HepG2 (cell line): ENCODE results near the gene GRIFIN. TPM values are rescaled to one million over a fixed set of nuclear protein-coding genes. Genes with fewer than 3 reads are reported as not detected.

Source experiments
- ATAC-seq: fragments of 200-7000 bp; cut with Tn5 transposase; 3 replicates; pipeline ENCODE4 v1.9.1; 2020; ENCODE audit warnings: mild to moderate bottlenecking, moderate library complexity
- BruUV-seq: library from RNA; stranded (reverse); fragments of 400-500 nt; replicated peaks from 2 replicates; lab custom pipeline; 2021; lab: Mats Ljungman, UMichigan
- CTCF ChIA-PET: fragments of 300-600 bp; formaldehyde crosslinking; extraction: SDS; loops from one replicate; lab custom pipeline; 2021; ENCODE audit warnings: low total read pairs, inconsistent platforms, low intra/inter-chr PET ratio; lab: Yijun Ruan, JAX
- POLR2A ChIA-PET: fragments of 350-600 bp; sonication (Branson Sonifier 250); formaldehyde crosslinking; loops from one replicate; lab custom pipeline; 2020; ENCODE audit warnings: antibody characterized with exemption, inconsistent platforms; lab: Yijun Ruan, JAX
- DNase-seq: peaks from one replicate; pipeline ENCODE4 v3.0.0-alpha.2; 2015; ENCODE audit warnings: low spot score
- FAIRE-seq: peaks from 3 replicates; lab custom pipeline; 2011; peaks lifted over from hg19 to GRCh38; lab: Jason Lieb, UNC
- H2AFZ ChIP-seq: one replicate; pipeline ENCODE4 v1.6.1; 2011; ENCODE audit warnings: low read length, inconsistent platforms
- H3K27ac ChIP-seq: fragments of 300-600 bp; 3 replicates; pipeline ENCODE4 v1.8.0; 2011; ENCODE audit warnings: mixed run types, mild to moderate bottlenecking, mixed read lengths, low read length, inconsistent platforms; ENCODE audit not compliant: insufficient read depth; ENCODE audit errors: extremely low read length
- H3K27me3 ChIP-seq, 2 experiments: fragments of 200-600 bp in 1 of 2; 2 replicates in 1 of 2; 3 replicates in 1 of 2; pipeline versions ENCODE4 v1.6.0 to v1.8.0; 2011; ENCODE audit warnings: low read length in 2 of 2, mild to moderate bottlenecking in 2 of 2, moderate library complexity in 2 of 2, inconsistent platforms in 1 of 2; ENCODE audit not compliant: insufficient read depth in 2 of 2, control insufficient read depth in 1 of 2
- H3K36me3 ChIP-seq, 2 experiments: fragments of 200-600 bp in 1 of 2; replicated peaks in 1 of 2; 2 replicates in 1 of 2; 3 replicates in 1 of 2; pipeline versions ENCODE4 v1.5.1 to v1.8.0; 2011; ENCODE audit warnings: low read length in 2 of 2, inconsistent platforms in 1 of 2; ENCODE audit not compliant: insufficient read depth in 2 of 2, control insufficient read depth in 1 of 2
- H3K4me1 ChIP-seq: 2 replicates; pipeline ENCODE4 v1.5.1; 2012; ENCODE audit warnings: low read length, inconsistent platforms; ENCODE audit not compliant: insufficient read depth
- H3K4me2 ChIP-seq: 2 replicates; pipeline ENCODE4 v1.6.0; 2011; ENCODE audit warnings: low read depth, low read length, inconsistent platforms
- H3K4me3 ChIP-seq, 3 experiments: fragments of 200-600 bp in 1 of 3; sonication (generic), shearing (Covaris generic) in 1 of 3; replicated peaks in 1 of 3; 2 replicates each; pipeline ENCODE4 v1.5.1; 2011 to 2016; ENCODE audit warnings: low read length in 3 of 3, inconsistent platforms in 2 of 3, low read depth in 2 of 3, mild to moderate bottlenecking in 2 of 3, control low read depth in 1 of 3, mixed read lengths in 1 of 3; ENCODE audit not compliant: insufficient read depth in 1 of 3
- H3K79me2 ChIP-seq: one replicate; pipeline ENCODE4 v1.6.1; 2011; ENCODE audit warnings: low read length, inconsistent platforms; ENCODE audit not compliant: insufficient read depth
- H3K9ac ChIP-seq: 2 replicates; pipeline ENCODE4 v1.6.0; 2011; ENCODE audit warnings: mild to moderate bottlenecking, low read depth, low read length, inconsistent platforms; ENCODE audit not compliant: insufficient read depth
- H3K9me3 ChIP-seq: 2 replicates; pipeline ENCODE4 v1.5.1; 2012; ENCODE audit warnings: mild to moderate bottlenecking, low read length
- H4K20me1 ChIP-seq: 2 replicates; pipeline ENCODE4 v1.6.0; 2011; ENCODE audit warnings: inconsistent platforms, mild to moderate bottlenecking, low read length, moderate library complexity; ENCODE audit not compliant: insufficient read depth
- ATRX ChIP-seq: sonication (generic); formaldehyde crosslinking; IDR thresholded peaks from 2 replicates; pipeline ENCODE4 v1.4.0; 2020; ENCODE audit warnings: missing genetic modification reagents, borderline replicate concordance
- EED ChIP-seq: sonication (generic); formaldehyde crosslinking; IDR thresholded peaks from 2 replicates; pipeline ENCODE4 v1.5.0; 2020; ENCODE audit warnings: mild to moderate bottlenecking, missing genetic modification reagents
- ELF3 ChIP-seq: IDR thresholded peaks from 2 replicates; pipeline ENCODE4 v1.6.1; 2016; ENCODE audit warnings: missing genetic modification reagents, missing compliant biosample characterization
- ETV5 ChIP-seq: IDR thresholded peaks from 2 replicates; pipeline ENCODE4 v1.6.1; 2018; ENCODE audit warnings: missing biosample characterization, missing genetic modification reagents, inconsistent platforms, borderline replicate concordance
- HOXA7 ChIP-seq: sonication (generic); formaldehyde crosslinking; IDR thresholded peaks from 2 replicates; pipeline ENCODE4 v1.8.1; 2022; ENCODE audit warnings: mild to moderate bottlenecking, missing genetic modification reagents, moderate library complexity
- MAF1 ChIP-seq: sonication (generic); formaldehyde crosslinking; IDR thresholded peaks from 2 replicates; pipeline ENCODE4 v1.5.0; 2020; ENCODE audit warnings: missing genetic modification reagents, borderline replicate concordance
- SALL1 ChIP-seq: sonication (generic); formaldehyde crosslinking; IDR thresholded peaks from 2 replicates; pipeline ENCODE4 v1.8.0; 2022; ENCODE audit warnings: mild to moderate bottlenecking, missing genetic modification reagents
- SAP130 ChIP-seq: IDR thresholded peaks from 2 replicates; pipeline ENCODE4 v1.6.1; 2016; ENCODE audit warnings: low read depth
- UBTF ChIP-seq: sonication (generic); formaldehyde crosslinking; IDR thresholded peaks from 2 replicates; pipeline ENCODE4 v1.4.0; 2020; ENCODE audit warnings: mild to moderate bottlenecking, missing genetic modification reagents
- ZNF768 ChIP-seq: sonication (generic); formaldehyde crosslinking; IDR thresholded peaks from 2 replicates; pipeline ENCODE4 v1.4.0; 2020; ENCODE audit warnings: missing genetic modification reagents
- ZNF776 ChIP-seq: sonication (generic); formaldehyde crosslinking; IDR thresholded peaks from 2 replicates; pipeline ENCODE4 v1.4.0; 2020; ENCODE audit warnings: mild to moderate bottlenecking, missing genetic modification reagents
- WGBS: methylation state at CpG from one replicate; pipeline ENCODE4 v1.1.6; 2017; ENCODE audit warnings: low lambda C conversion rate; 5-methylcytosine and 5-hydroxymethylcytosine counted together
- in situ Hi-C: cut with HindIII; loops from 2 replicates; pipeline ENCODE4 v1.10.0; 2017; ENCODE audit warnings: low pct_unique_long_range_greater_than_20kb; ENCODE audit not compliant: extremely low pct_ligation_motif_present
- intact Hi-C: fragments of 100-400 bp; cut with micrococcal nuclease; formaldehyde crosslinking; loops from one replicate; pipeline ENCODE4 v1.10.0; 2022; ENCODE audit not compliant: unreplicated experiment
- polyA plus RNA-seq, 8 experiments: library from polyadenylated mRNA; depleted of rRNA in 3 of 8; stranded (reverse) in 7 of 8; unstranded in 1 of 8; fragments of >200 nt; fragmentation: Illumina TruSeq in 4 of 8; extraction: Trizol in 4 of 8; gene quantifications; 2 replicates each; pipeline versions ENCODE4 v1.2.1 to v1.2.3, GENCODE V29; 2011 to 2016; ENCODE audit warnings: low read depth in 4 of 8, missing spikeins in 1 of 8, mixed read lengths in 1 of 8; ENCODE audit not compliant: insufficient read depth in 1 of 8
- total RNA-seq, 5 experiments: library from RNA; depleted of rRNA; stranded (reverse); fragments of >200 nt; fragmentation: Illumina TruSeq; extraction: Trizol; gene quantifications; 2 replicates each; pipeline ENCODE4 v1.2.3, GENCODE V29; 2016; ENCODE audit warnings: low read depth in 1 of 5
- TF ChIP-seq, protein P1 (sequence below): sonication (generic); IDR thresholded peaks from 2 replicates; pipeline ENCODE4 v1.6.1; 2016; ENCODE audit warnings: low read depth, borderline replicate concordance
- TF ChIP-seq, protein P2 (sequence below): sonication (generic); formaldehyde crosslinking; IDR thresholded peaks from 2 replicates; pipeline ENCODE4 v1.5.0; 2020; ENCODE audit warnings: mild to moderate bottlenecking, missing genetic modification reagents, moderate library complexity

GRIFIN gene
- total and polyA plus RNA-seq, 2 of the 13 experiments (the other 11 are each of a cell fraction or from before 2014, with no cell fraction given) = not detected

- in situ Hi-C loops = no loop called here
- H4K20me1 ChIP-seq = no peaks in the 10 kb centered on the region
- peaks cover 51% of the 10 kb centered on the region for H3K4me1 ChIP-seq
- no peak overlapping the region for H3K4me2 ChIP-seq
- H3K27me3 ChIP-seq = peaks cover 12 to 43% of the 10 kb centered on the region in 2 experiments; a peak in 4 of 5 replicates
- FAIRE-seq = no peak
- CTCF ChIA-PET = no interaction called here
- H3K36me3 ChIP-seq = no peaks in the 10 kb centered on the region
- no peak for DNase-seq
- no peak for TF ChIP-seq ELF3 (CRISPR knock-in tag)
- TF ChIP-seq HOXA7 (CRISPR knock-in tag) = no peak
- TF ChIP-seq ATRX (CRISPR knock-in tag) = no peak
- no TSS peak for BruUV-seq
- intact Hi-C loops = loop anchor here (10.0 kb wide), 1 partner anchor 92 kb away; no protein-coding TSS in a partner anchor
- H3K9ac ChIP-seq = no peak overlapping the region
- no peaks in the 10 kb centered on the region for H3K9me3 ChIP-seq
- no peak overlapping the region for H3K27ac ChIP-seq
- no peaks in the 10 kb centered on the region for H3K79me2 ChIP-seq
- WGBS = 48% methylated on average over 6 of the region's 6 CpGs
- H3K4me3 ChIP-seq = no peak overlapping the region
- no peak for ATAC-seq
- POLR2A ChIA-PET = no interaction called here
- no peak overlapping the region for H2AFZ ChIP-seq
Measured at GRCh38 chr7:2472739-2473138, 3.5 kb downstream of the GRIFIN start.

- Histone ChIP-seq H3K4me2 (peak overlapping the region; percentile 47; the same call in 1 of the 2 replicates), H3K4me1 (peaks cover 45% of the 10 kb centered on the region), H3K9me3 (no peaks in the 10 kb centered on the region), H4K20me1 (no peaks in the 10 kb centered on the region), H3K9ac (0 out of 2 replicates have a peak overlapping the region, but pooled peaks have one; percentile 22), H2AFZ (no peak overlapping the region), H3K27me3 (peaks cover 8 to 31% of the 10 kb centered on the region in 2 experiments; a peak in 4 of 5 replicates), H3K27ac (no peak overlapping the region), H3K36me3 (no peaks in the 10 kb centered on the region), H3K79me2 (no peaks in the 10 kb centered on the region), H3K4me3 (0 out of 6 replicates have a peak overlapping the region, but pooled peaks of 1 of the 3 experiments have one; percentile 28)
- DNase-seq (no peak), FAIRE-seq (no peak), ATAC-seq (no peak; the same call in 2 of the 3 replicates)
- POLR2A ChIA-PET = interaction anchor here (4.2 kb wide), 1 partner anchor 20 kb away, joined by 22 read pairs; no protein-coding TSS in a partner anchor
- in situ Hi-C loops (no loop called here), intact Hi-C loops (loop anchor here (10.0 kb wide), 1 partner anchor 93 kb away; no protein-coding TSS in a partner anchor)
- BruUV-seq = no TSS peak
- WGBS = 46% methylated on average over 12 of the region's 17 CpGs
- CTCF ChIA-PET = no interaction called here
- TF ChIP-seq, protein P1, sequence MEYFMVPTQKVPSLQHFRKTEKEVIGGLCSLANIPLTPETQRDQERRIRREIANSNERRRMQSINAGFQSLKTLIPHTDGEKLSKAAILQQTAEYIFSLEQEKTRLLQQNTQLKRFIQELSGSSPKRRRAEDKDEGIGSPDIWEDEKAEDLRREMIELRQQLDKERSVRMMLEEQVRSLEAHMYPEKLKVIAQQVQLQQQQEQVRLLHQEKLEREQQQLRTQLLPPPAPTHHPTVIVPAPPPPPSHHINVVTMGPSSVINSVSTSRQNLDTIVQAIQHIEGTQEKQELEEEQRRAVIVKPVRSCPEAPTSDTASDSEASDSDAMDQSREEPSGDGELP = peak; percentile 75; the same call in 1 of the 2 replicates
- TF ChIP-seq ZNF768 (CRISPR knock-in tag) (peak; percentile 33; the same call in 1 of the 2 replicates), EED (peak; percentile 39; the same call in 1 of the 2 replicates), UBTF (CRISPR knock-in tag) (0 out of 2 replicates have a peak, but pooled peaks have one; percentile 30), ZNF776 (CRISPR knock-in tag) (0 out of 2 replicates have a peak, but pooled peaks have one; percentile 25), SAP130 (CRISPR knock-in tag) (peak; percentile 27; the same call in 1 of the 2 replicates), SALL1 (CRISPR knock-in tag) (0 out of 2 replicates have a peak, but pooled peaks have one; percentile 12), ETV5 (CRISPR knock-in tag) (peak; percentile 28; the same call in 1 of the 2 replicates), MAF1 (CRISPR knock-in tag) (no peak)
- TF ChIP-seq, protein P2, sequence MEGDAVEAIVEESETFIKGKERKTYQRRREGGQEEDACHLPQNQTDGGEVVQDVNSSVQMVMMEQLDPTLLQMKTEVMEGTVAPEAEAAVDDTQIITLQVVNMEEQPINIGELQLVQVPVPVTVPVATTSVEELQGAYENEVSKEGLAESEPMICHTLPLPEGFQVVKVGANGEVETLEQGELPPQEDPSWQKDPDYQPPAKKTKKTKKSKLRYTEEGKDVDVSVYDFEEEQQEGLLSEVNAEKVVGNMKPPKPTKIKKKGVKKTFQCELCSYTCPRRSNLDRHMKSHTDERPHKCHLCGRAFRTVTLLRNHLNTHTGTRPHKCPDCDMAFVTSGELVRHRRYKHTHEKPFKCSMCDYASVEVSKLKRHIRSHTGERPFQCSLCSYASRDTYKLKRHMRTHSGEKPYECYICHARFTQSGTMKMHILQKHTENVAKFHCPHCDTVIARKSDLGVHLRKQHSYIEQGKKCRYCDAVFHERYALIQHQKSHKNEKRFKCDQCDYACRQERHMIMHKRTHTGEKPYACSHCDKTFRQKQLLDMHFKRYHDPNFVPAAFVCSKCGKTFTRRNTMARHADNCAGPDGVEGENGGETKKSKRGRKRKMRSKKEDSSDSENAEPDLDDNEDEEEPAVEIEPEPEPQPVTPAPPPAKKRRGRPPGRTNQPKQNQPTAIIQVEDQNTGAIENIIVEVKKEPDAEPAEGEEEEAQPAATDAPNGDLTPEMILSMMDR = 0 out of 2 replicates have a peak, but pooled peaks have one; percentile 12
Measured at GRCh38 chr7:2471396-2471795, 4.8 kb downstream of the GRIFIN start.
